Immature natural killer cell (primary cell): ENCODE data around the gene PAMR1. TPM values are rescaled to one million over a fixed set of nuclear protein-coding genes. Genes with fewer than 3 reads are reported as not detected.
"Not testable (repeated sequence)": the region's sequence is repeated elsewhere in the genome, so short reads cannot be mapped to it uniquely, and the experiment has no call there.

Experiments used
- DNase-seq, 3 donors: peaks; one replicate each; pipeline ENCODE4 v3.0.0; 2022; ENCODE audit warnings: mixed read lengths in 1 of 3
- H3K27ac Mint-ChIP-seq, 6 donors: one replicate each; pipeline ENCODE4 v1.8.0; 2020; ENCODE audit warnings: mixed read lengths in 6 of 6, mild to moderate bottlenecking in 5 of 6, inconsistent platforms in 4 of 6, moderate library complexity in 3 of 6
- H3K27me3 Mint-ChIP-seq, 3 donors: one replicate each; pipeline ENCODE4 v1.8.0; 2020 to 2021; ENCODE audit warnings: low read depth in 3 of 3, mild to moderate bottlenecking in 3 of 3, mixed read lengths in 3 of 3, moderate library complexity in 3 of 3, inconsistent platforms in 1 of 3
- H3K36me3 Mint-ChIP-seq, 3 donors: one replicate each; pipeline ENCODE4 v1.8.0; 2020; ENCODE audit warnings: mixed read lengths in 3 of 3, inconsistent platforms in 2 of 3, mild to moderate bottlenecking in 2 of 3
- H3K4me1 Mint-ChIP-seq, 2 donors: one replicate each; pipeline ENCODE4 v1.8.0; 2020; ENCODE audit warnings: inconsistent platforms in 2 of 2, mild to moderate bottlenecking in 2 of 2, mixed read lengths in 2 of 2, moderate library complexity in 1 of 2
- H3K4me3 Mint-ChIP-seq, 5 donors: one replicate each; pipeline ENCODE4 v1.8.0; 2020; ENCODE audit warnings: mild to moderate bottlenecking in 5 of 5, mixed read lengths in 5 of 5, inconsistent platforms in 3 of 5, moderate library complexity in 3 of 5
- H3K9me3 Mint-ChIP-seq, 6 donors: one replicate each; pipeline ENCODE4 v1.8.0; 2020; ENCODE audit warnings: mild to moderate bottlenecking in 6 of 6, mixed read lengths in 6 of 6, inconsistent platforms in 4 of 6, moderate library complexity in 3 of 6
- polyA plus RNA-seq, 3 donors: library from polyadenylated mRNA; unstranded; fragments of 300-500 nt; fragmentation: Illumina TruSeq; gene quantifications; one replicate each; pipeline ENCODE4 v1.2.3, GENCODE V29; 2021

Gene PAMR1
- polyA plus RNA-seq, 3 donors from 2014 or later = not detected

GRCh38 chr11:35552616-35553015 is 27.2 kb upstream of the PAMR1 start:
- DNase-seq = no peak
- H3K9me3 Mint-ChIP-seq = no peaks in the 10 kb centered on the region
- no peak overlapping the region for H3K4me3 Mint-ChIP-seq
- no peak overlapping the region for H3K27ac Mint-ChIP-seq
- no peaks in the 10 kb centered on the region for H3K4me1 Mint-ChIP-seq
- H3K36me3 Mint-ChIP-seq = no peaks in the 10 kb centered on the region
- H3K27me3 Mint-ChIP-seq = peaks cover 5 to 19% (median 5%) of the 10 kb centered on the region in 3 donors

DNA sequence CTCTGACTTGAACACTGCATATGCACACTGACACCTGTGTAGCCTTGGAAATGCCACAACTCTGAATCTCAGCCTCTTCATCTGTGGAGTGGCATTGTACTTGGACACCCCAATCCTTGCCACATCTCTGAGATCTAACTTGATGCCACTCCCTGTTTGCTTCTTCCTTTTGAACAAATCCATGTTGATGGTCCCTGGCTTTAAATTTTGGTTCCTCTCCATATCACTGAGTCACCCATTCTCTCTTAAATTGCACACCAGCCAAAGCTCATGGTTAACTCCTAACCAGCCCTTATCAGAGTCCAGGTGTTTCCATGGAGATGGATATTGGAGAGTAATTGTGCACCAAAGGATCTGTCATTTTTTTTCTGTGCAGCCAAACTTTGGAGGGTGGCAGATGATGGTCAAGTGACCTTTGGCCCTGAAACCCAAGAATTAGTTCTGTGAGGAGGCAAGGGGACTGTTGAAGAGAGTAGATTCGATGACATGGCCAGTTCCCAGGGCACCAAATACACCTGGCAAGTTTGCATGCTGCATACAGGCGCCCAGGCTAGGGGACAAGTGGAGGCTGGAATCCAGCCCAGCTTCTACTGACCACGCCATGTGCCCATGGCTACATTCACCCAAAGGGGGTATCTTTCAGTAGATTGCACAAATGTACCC is 25.1 kb upstream of the PAMR1 start:
- Mint-ChIP-seq H3K4me1 (no peaks in the 10 kb centered on the region), H3K36me3 (no peaks in the 10 kb centered on the region), H3K9me3 (no peaks in the 10 kb centered on the region), H3K4me3 (no peak overlapping the region), H3K27me3 (peaks cover 5 to 19% (median 5%) of the 10 kb centered on the region in 3 donors), H3K27ac (no peak overlapping the region)
- DNase-seq = no peak

DNA sequence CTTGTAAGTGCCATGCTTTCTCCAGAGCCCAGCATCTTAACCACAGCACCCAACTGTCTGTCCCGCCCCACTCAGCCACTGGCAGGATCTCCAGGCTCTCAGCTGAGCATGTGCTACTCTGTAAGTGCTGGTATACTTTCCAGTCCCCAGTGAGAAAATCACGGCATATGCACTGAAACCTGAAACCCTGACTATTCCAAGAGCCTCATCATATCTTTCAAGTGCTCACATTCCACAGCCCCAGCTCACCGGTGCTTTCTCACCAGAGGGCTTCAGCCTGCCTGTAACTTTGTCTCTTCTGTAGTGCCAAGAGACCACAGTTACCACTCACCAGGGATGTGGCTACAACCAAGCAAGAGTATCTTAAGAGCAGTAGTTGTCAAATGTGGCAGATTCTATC is 24.4 kb upstream of the PAMR1 start:
- Mint-ChIP-seq H3K36me3 (no peaks in the 10 kb centered on the region), H3K27me3 (peaks cover 5 to 19% (median 7%) of the 10 kb centered on the region in 3 donors), H3K9me3 (peaks cover 0 to 2% (median 0%) of the 10 kb centered on the region in 6 donors), H3K27ac (no peak overlapping the region), H3K4me3 (no peak overlapping the region), H3K4me1 (no peaks in the 10 kb centered on the region)
- DNase-seq = no peak

DNA sequence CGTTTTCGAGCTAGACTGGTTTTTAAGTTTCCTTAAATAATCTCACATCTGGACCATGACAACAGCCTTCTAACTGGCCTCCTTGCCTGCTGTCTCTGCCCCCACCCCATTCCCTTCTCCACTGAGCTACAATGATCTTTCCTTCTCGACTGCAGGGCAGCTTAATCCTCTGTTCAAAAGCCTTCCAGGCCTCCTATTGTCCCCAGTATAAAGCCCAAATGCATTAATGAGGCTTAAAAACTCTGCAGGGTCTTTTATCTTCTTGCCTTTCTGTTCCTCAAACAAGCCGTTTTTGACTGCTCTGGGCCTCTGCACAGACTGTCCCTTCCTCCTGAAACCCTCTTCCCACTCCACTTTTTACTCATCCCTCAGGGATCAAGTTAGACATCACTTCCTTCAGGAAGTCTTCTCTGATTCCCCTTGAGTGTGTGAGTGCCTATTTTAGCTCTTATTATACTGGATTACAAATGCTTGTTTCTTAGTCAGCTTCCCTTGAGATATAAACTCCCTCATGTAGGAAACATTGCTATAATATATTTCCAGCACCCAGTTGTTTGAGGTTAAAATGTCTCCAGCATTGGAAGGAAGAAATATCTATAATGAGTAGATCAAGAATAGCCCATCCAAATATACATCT is 23.6 kb upstream of the PAMR1 start:
- Mint-ChIP-seq H3K4me3 (no peak overlapping the region), H3K4me1 (no peaks in the 10 kb centered on the region)

DNA sequence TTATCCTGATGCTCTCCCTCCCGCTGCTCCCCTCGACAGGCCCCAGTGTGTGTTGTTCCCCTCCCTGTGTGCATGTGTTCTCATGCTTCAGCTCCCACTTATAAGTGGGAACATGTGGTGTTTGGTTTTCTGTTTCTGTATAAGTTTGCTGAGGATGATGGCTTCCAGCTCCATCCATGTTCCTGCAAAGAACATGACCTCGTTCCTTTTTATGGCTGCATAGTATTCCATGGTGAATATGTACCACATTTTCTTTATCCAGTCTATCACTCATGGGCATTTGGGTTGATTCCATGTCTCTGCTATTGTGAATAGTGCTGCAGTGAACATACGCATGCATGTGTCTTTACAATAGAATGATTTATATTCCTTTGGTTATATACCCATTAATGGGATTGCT is 22.6 kb upstream of the PAMR1 start:
- DNase-seq, H3K27ac Mint-ChIP-seq, H3K4me3 Mint-ChIP-seq, H3K9me3 Mint-ChIP-seq, H3K36me3 Mint-ChIP-seq, H3K4me1 Mint-ChIP-seq: not testable (repeated sequence)
- peaks cover 3 to 12% (median 5%) of the 10 kb centered on the region in 3 donors for H3K27me3 Mint-ChIP-seq

More for the DNA sequence above, 23.6 kb upstream of the PAMR1 start:
- H3K9me3 Mint-ChIP-seq = peaks cover 0 to 2% (median 0%) of the 10 kb centered on the region in 6 donors
- H3K27me3 Mint-ChIP-seq = peaks cover 3 to 15% (median 5%) of the 10 kb centered on the region in 3 donors
- no peaks in the 10 kb centered on the region for H3K36me3 Mint-ChIP-seq
- no peak for DNase-seq
- no peak overlapping the region for H3K27ac Mint-ChIP-seq

GRCh38 chr11:35546317-35546716 is 20.9 kb upstream of the PAMR1 start:
- Mint-ChIP-seq H3K27me3 (peaks cover 3 to 10% (median 5%) of the 10 kb centered on the region in 3 donors), H3K4me1 (no peaks in the 10 kb centered on the region), H3K36me3 (no peaks in the 10 kb centered on the region), H3K9me3 (peaks cover 0 to 2% (median 0%) of the 10 kb centered on the region in 6 donors), H3K4me3 (no peak overlapping the region), H3K27ac (no peak overlapping the region)
- no peak for DNase-seq

GRCh38 chr11:35545391-35546003 is 20.1 kb upstream of the PAMR1 start:
- H3K4me1 Mint-ChIP-seq = no peaks in the 10 kb centered on the region
- no peaks in the 10 kb centered on the region for H3K36me3 Mint-ChIP-seq
- peaks cover 0 to 2% (median 0%) of the 10 kb centered on the region in 6 donors for H3K9me3 Mint-ChIP-seq
- no peak overlapping the region for H3K4me3 Mint-ChIP-seq
- H3K27ac Mint-ChIP-seq = no peak overlapping the region
- peaks cover 3 to 13% (median 5%) of the 10 kb centered on the region in 3 donors for H3K27me3 Mint-ChIP-seq
- DNase-seq = no peak

DNA sequence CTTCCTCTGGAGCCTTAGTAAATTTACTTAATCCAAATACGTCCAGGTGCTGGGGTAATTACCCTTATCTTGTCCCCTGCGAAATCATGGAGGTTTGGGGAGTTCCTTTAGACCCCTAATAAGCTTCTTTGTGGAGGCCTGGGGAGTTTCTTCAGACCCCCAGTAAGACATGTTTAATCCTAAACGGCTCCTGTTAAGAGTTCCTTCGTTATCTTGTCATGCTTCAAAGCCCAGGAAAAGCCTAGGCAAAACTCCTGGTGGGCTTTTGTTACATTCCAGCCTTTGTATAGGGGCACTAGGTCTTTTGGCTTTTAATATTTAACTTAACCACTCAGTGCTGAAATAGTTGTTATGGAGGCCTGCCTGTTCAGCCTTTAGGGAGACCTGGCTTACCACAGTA is 18.1 kb upstream of the PAMR1 start:
- Mint-ChIP-seq H3K36me3 (no peaks in the 10 kb centered on the region), H3K27ac (no peak overlapping the region), H3K4me3 (no peak overlapping the region), H3K27me3 (peaks cover 3 to 8% (median 5%) of the 10 kb centered on the region in 3 donors), H3K4me1 (no peaks in the 10 kb centered on the region), H3K9me3 (peaks cover 0 to 2% (median 0%) of the 10 kb centered on the region in 6 donors)
- no peak for DNase-seq

DNA sequence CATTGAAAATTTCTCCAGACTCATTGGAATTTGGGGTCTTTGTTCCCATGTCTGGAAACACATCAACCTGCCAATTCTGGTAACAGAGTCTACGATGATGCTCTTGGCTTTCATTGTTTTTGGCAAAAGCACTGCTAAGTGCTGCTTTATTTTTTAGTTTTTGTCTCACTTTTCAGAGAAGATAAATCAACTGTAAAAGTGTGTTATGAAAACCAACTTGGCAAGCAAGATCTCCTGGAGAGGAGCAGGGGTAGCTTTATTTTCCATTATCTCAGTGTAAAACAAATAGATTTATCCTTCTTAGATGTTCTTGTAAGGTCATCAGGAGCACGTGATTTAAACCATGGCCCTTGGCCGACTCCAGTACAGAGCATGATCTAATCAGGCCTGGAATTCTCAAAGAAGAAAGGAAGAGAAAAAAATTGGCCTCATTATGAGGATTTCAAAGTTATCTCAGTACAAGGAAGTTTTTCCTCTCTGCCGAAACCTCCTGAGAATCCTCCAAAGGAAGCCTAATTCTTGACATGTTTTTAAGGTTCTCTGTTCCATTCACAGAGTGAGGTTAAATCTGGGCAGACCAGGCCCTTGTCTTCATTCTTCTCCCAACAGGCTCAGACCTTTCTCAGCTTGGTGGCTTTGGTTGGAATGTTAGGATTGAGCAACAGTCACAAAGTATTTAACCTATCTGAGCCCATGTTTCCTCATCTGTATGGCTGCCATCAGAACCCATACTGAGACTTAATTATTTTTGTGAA is 16.4 kb upstream of the PAMR1 start:
- no peaks in the 10 kb centered on the region for H3K4me1 Mint-ChIP-seq
- H3K9me3 Mint-ChIP-seq = peaks cover 0 to 3% (median 0%) of the 10 kb centered on the region in 6 donors
- peaks cover 2 to 9% (median 4%) of the 10 kb centered on the region in 3 donors for H3K27me3 Mint-ChIP-seq
- DNase-seq = no peak
- H3K36me3 Mint-ChIP-seq = no peaks in the 10 kb centered on the region
- no peak overlapping the region for H3K27ac Mint-ChIP-seq
- H3K4me3 Mint-ChIP-seq = no peak overlapping the region

DNA sequence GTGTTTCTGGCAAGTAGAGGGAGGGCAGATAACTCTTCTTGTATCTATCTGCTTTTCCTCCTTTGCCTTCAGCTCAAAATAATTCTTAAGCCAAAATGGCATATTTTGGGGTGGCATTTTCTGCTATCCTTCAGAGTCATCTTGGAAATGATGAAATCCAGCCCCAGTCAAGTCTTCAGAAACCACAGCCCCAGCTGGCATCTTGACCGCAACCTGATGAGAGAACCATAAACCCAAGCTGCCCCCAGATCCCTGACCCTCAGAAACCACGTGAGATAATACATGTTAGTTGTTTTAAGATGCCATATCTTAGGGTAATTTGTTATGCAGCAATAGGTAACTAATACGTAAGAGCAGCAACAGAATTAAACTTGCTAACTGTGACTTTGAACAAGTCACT is 15.1 kb upstream of the PAMR1 start:
- DNase-seq = no peak
- H3K36me3 Mint-ChIP-seq = no peaks in the 10 kb centered on the region
- no peak overlapping the region for H3K27ac Mint-ChIP-seq
- H3K4me3 Mint-ChIP-seq = no peak overlapping the region
- H3K4me1 Mint-ChIP-seq = no peaks in the 10 kb centered on the region
- H3K27me3 Mint-ChIP-seq = peaks cover 2 to 10% (median 4%) of the 10 kb centered on the region in 3 donors
- peaks cover 0 to 3% (median 0%) of the 10 kb centered on the region in 6 donors for H3K9me3 Mint-ChIP-seq

- peaks cover 0 to 1% (median 0%) of the 10 kb centered on the region in 6 donors for H3K9me3 Mint-ChIP-seq
- no peak for DNase-seq
- no peaks in the 10 kb centered on the region for H3K36me3 Mint-ChIP-seq
- peaks cover 3 to 10% (median 4%) of the 10 kb centered on the region in 3 donors for H3K27me3 Mint-ChIP-seq
- no peaks in the 10 kb centered on the region for H3K4me1 Mint-ChIP-seq
- H3K27ac Mint-ChIP-seq = no peak overlapping the region
- H3K4me3 Mint-ChIP-seq = no peak overlapping the region
These were observed 14.4 kb upstream of the PAMR1 start for GRCh38 chr11:35539781-35540281.

GRCh38 chr11:35539256-35539655 is 13.8 kb upstream of the PAMR1 start:
- H3K4me1 Mint-ChIP-seq = no peaks in the 10 kb centered on the region
- no peak overlapping the region for H3K4me3 Mint-ChIP-seq
- no peak for DNase-seq
- H3K9me3 Mint-ChIP-seq = peaks cover 0 to 1% (median 0%) of the 10 kb centered on the region in 6 donors
- no peak overlapping the region for H3K27ac Mint-ChIP-seq
- H3K36me3 Mint-ChIP-seq = no peaks in the 10 kb centered on the region
- peaks cover 3 to 10% (median 4%) of the 10 kb centered on the region in 3 donors for H3K27me3 Mint-ChIP-seq

DNA sequence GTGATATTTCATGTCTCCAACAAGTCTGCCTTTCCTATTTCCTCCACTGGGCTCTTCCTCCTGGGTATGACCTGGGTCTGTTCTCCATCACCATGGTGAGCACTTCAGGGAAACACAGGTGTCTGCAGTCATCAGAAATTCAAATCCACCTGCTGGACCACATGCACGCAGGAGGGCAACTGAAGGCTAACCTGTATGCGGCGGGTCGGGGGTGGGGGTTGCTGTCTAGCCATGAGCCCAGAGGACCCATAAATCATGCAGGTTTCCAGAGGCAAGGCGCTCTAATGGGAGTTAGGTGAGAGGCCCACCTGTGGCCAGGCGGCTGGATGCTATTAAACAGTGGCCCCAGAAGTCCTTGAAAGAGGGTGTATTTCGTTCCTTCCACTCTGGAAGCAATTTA is 11.1 kb upstream of the PAMR1 start:
- Mint-ChIP-seq H3K4me3 (no peak overlapping the region), H3K27me3 (peaks cover 6 to 10% (median 6%) of the 10 kb centered on the region in 3 donors), H3K27ac (no peak overlapping the region), H3K36me3 (no peaks in the 10 kb centered on the region), H3K9me3 (peaks cover 0 to 1% (median 0%) of the 10 kb centered on the region in 6 donors), H3K4me1 (no peaks in the 10 kb centered on the region)
- DNase-seq = no peak
